ACC112 (cell line): ENCODE data around the gene MRPL19.

Experiments
- H2AFZ ChIP-seq: fragments of 200-600 bp; sonication (generic); one replicate; pipeline ENCODE4 v1.6.0; 2017; ENCODE audit warnings: antibody characterized with exemption, low read length; ENCODE audit not compliant: unreplicated experiment
- H3K27ac ChIP-seq: fragments of 200-600 bp; sonication (generic); 2 replicates; pipeline ENCODE4 v1.5.1; 2014; ENCODE audit warnings: low read depth, mild to moderate bottlenecking, antibody characterized with exemption, low read length, moderate library complexity
- H3K27me3 ChIP-seq: fragments of 200-600 bp; sonication (generic); 2 replicates; pipeline ENCODE4 v1.6.1; 2014; ENCODE audit warnings: mild to moderate bottlenecking, antibody characterized with exemption, low read length, moderate library complexity, mixed read lengths; ENCODE audit not compliant: insufficient read depth
- H3K36me3 ChIP-seq: fragments of 200-600 bp; sonication (generic); 2 replicates; pipeline ENCODE4 v1.6.1; 2016; ENCODE audit warnings: mild to moderate bottlenecking, antibody characterized with exemption, low read length, moderate library complexity, mixed read lengths; ENCODE audit not compliant: insufficient read depth
- H3K4me1 ChIP-seq: fragments of 200-600 bp; sonication (generic); one replicate; pipeline ENCODE4 v1.6.1; 2016; ENCODE audit warnings: low read length, mixed read lengths; ENCODE audit not compliant: insufficient read depth, unreplicated experiment, control insufficient read depth
- H3K4me3 ChIP-seq: fragments of 200-600 bp; sonication (generic); 2 replicates; pipeline ENCODE4 v1.5.1; 2014; ENCODE audit warnings: mild to moderate bottlenecking, low read depth, low read length
- H3K79me2 ChIP-seq: fragments of 200-600 bp; sonication (generic); one replicate; pipeline ENCODE4 v1.6.0; 2016; ENCODE audit warnings: low read length; ENCODE audit not compliant: control insufficient read depth, unreplicated experiment, insufficient read depth

The MRPL19 gene

DNA sequence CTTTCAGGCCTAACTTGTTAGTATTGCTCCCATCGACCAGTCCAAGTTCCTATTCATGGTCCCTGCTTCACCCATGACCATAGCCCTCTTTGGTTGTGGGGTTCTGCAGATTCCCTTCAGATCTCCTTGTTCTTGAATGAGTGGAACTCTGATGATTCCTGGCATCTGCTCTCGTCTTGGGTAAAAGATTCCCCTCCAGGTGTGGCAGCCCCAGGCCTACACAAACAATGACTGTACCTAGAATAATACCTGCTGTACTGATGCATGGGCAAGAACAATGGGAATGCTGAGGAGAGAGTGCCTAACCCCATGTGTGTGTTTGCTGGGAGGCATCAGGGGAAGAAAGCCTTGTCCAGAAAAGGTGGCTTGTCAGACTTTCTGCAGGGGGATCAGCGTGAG lies 39.2 kb upstream of the MRPL19 start:
- no peaks in the 10 kb centered on the region for H3K79me2 ChIP-seq
- H3K36me3 ChIP-seq, result no peaks in the 10 kb centered on the region
- H3K4me1 ChIP-seq, result peaks cover 57% of the 10 kb centered on the region
- no peak overlapping the region for H3K4me3 ChIP-seq
- H2AFZ ChIP-seq, result peak overlapping the region; percentile 2
- peak overlapping the region; percentile 78 for H3K27ac ChIP-seq
- H3K27me3 ChIP-seq, result 0 out of 2 replicates have a peak, but pooled peaks cover 2% of the 10 kb centered on the region

DNA sequence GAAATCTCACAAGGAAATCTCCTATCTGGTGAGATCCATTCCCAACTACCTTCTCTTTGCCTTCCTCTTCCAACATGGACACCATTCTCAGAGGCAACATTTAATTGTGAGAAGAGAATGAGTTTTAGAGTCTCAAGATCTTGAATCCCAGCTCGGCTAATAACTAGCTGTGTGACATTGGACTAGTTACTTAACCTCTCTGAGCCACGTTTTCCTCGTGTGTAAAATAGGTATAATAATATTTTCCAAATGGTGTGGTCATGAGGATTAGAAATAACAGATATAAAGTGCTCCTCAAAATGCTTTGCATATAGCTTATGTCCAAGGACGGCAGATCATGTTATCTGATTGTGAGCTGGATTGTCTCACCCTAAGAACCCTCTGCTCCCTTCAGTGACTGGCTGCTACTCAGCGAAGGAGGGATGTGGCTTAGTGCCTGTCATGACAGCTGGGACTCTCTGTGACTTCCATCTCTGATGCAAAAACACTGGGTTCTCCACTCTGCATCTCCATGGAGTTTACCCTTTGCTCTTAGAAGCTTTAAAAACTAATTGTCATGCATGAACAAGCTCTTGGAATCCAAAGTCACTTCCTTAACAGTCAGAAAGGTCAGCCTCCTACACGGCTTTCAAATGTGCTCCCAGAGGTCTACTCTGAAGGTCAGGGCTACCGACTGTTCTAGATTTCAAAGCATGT lies 38.4 kb upstream of the MRPL19 start:
- Histone ChIP-seq H3K4me3 (no peak overlapping the region), H2AFZ (peak overlapping the region; percentile 51), H3K79me2 (no peaks in the 10 kb centered on the region), H3K27ac (no peak overlapping the region), H3K36me3 (no peaks in the 10 kb centered on the region), H3K4me1 (peaks cover 55% of the 10 kb centered on the region), H3K27me3 (0 out of 2 replicates have a peak, but pooled peaks cover 2% of the 10 kb centered on the region)

DNA sequence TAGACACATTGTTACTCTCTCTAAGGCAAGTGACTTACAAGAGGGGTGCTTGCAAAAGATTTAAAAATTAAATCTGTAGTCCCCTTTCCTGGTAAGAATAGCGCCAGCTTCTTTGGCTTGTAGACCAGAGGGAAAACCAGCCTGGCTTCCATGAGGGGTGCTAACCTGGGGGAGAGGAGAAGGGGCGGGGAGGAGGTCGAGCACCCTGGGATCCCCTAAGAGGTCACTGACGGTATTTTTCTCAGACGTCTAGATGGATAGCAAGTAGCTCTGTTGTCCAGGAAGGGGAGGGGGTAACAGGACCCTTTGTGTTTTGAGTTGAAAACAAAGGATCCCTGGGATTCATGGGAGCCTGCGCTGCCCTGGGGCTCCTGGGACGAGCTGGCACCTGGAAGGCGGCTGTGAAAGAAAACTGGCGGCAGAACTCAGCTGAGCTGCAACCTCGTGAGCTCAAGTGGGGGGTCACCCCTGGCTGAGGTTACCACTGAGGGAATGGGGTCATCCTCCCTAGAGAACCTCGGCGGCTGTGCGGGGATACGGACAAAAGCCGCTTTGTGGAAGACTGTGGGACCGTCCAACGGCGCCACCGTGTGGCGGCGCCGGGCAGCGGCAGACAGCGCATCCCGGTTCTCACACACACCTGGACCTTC lies 37.8 kb upstream of the MRPL19 start:
- Histone ChIP-seq H2AFZ (peak overlapping the region; percentile 51), H3K27ac (no peak overlapping the region), H3K27me3 (0 out of 2 replicates have a peak, but pooled peaks cover 2% of the 10 kb centered on the region), H3K4me1 (peaks cover 48% of the 10 kb centered on the region), H3K4me3 (peak overlapping the region; percentile 47), H3K79me2 (no peaks in the 10 kb centered on the region), H3K36me3 (no peaks in the 10 kb centered on the region)

DNA sequence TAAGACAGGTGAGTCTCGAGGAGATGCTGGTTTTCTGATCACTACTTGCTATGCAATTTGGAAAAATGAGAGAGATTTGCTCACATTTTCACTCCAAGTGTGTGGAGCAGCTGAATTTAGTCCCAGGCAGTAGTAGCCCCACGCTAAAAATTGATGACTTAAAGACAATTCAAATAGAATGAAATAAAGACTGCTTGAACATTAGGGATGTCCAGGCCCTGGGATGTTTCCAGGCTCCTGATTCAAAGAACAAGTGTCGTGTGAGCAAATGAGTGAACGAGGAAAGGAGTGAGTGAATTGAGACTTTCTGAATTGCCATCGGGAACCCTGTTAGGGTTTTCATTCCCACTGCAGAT lies 37.3 kb upstream of the MRPL19 start:
- H3K27me3 ChIP-seq, result 0 out of 2 replicates have a peak, but pooled peaks cover 2% of the 10 kb centered on the region
- H2AFZ ChIP-seq, result no peak overlapping the region
- H3K27ac ChIP-seq, result no peak overlapping the region
- no peak overlapping the region for H3K4me3 ChIP-seq
- peaks cover 43% of the 10 kb centered on the region for H3K4me1 ChIP-seq
- H3K36me3 ChIP-seq, result no peaks in the 10 kb centered on the region
- H3K79me2 ChIP-seq, result no peaks in the 10 kb centered on the region

GRCh38 chr2:75609937-75610508 lies 36.6 kb upstream of the MRPL19 start:
- Histone ChIP-seq H3K4me3 (no peak overlapping the region), H3K36me3 (no peaks in the 10 kb centered on the region), H2AFZ (no peak overlapping the region), H3K27me3 (0 out of 2 replicates have a peak, but pooled peaks cover 2% of the 10 kb centered on the region), H3K27ac (no peak overlapping the region), H3K4me1 (peaks cover 36% of the 10 kb centered on the region), H3K79me2 (no peaks in the 10 kb centered on the region)

- no peak overlapping the region for H3K27ac ChIP-seq
- H2AFZ ChIP-seq, result no peak overlapping the region
- no peak overlapping the region for H3K4me3 ChIP-seq
- no peaks in the 10 kb centered on the region for H3K36me3 ChIP-seq
- no peaks in the 10 kb centered on the region for H3K79me2 ChIP-seq
- peaks cover 29% of the 10 kb centered on the region for H3K4me1 ChIP-seq
- 0 out of 2 replicates have a peak, but pooled peaks cover 2% of the 10 kb centered on the region for H3K27me3 ChIP-seq
These were observed 35.9 kb upstream of the MRPL19 start for GRCh38 chr2:75610671-75611070.

- Histone ChIP-seq H3K4me1 (peaks cover 14% of the 10 kb centered on the region), H3K36me3 (no peaks in the 10 kb centered on the region), H3K27me3 (0 out of 2 replicates have a peak, but pooled peaks cover 2% of the 10 kb centered on the region), H3K27ac (no peak overlapping the region), H3K79me2 (no peaks in the 10 kb centered on the region), H3K4me3 (no peak overlapping the region), H2AFZ (no peak overlapping the region)
These were observed 34.3 kb upstream of the MRPL19 start for GRCh38 chr2:75612108-75612861.

DNA sequence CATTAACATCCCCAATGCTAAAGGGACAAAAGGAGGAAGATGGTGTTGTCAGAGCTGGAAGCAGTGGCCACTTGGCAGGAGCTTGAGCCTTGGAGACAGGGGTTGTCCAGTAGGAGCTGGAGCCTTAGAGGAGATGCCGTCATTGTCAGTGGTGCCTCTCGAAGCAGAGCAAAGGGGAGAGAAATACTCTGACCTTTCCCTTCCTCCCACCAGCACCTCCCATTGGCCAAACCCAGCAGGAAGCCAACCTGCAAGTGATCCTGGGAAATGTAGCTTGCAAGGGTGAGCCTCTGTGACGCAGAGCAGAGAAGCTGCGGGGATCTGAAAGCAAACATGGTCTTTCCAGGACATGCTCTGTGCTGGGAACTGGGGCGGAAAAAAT lies 33.7 kb upstream of the MRPL19 start:
- 0 out of 2 replicates have a peak, but pooled peaks cover 2% of the 10 kb centered on the region for H3K27me3 ChIP-seq
- no peak overlapping the region for H3K4me3 ChIP-seq
- H3K4me1 ChIP-seq, result peaks cover 11% of the 10 kb centered on the region
- H2AFZ ChIP-seq, result no peak overlapping the region
- H3K27ac ChIP-seq, result no peak overlapping the region
- H3K36me3 ChIP-seq, result no peaks in the 10 kb centered on the region
- no peaks in the 10 kb centered on the region for H3K79me2 ChIP-seq

- H3K4me3 ChIP-seq, result no peak overlapping the region
- H3K27ac ChIP-seq, result no peak overlapping the region
- 0 out of 2 replicates have a peak, but pooled peaks cover 2% of the 10 kb centered on the region for H3K27me3 ChIP-seq
- H3K4me1 ChIP-seq, result no peaks in the 10 kb centered on the region
- no peaks in the 10 kb centered on the region for H3K36me3 ChIP-seq
- no peaks in the 10 kb centered on the region for H3K79me2 ChIP-seq
- H2AFZ ChIP-seq, result no peak overlapping the region
These were observed 32.4 kb upstream of the MRPL19 start for GRCh38 chr2:75614162-75614651.

- no peaks in the 10 kb centered on the region for H3K27me3 ChIP-seq
- no peaks in the 10 kb centered on the region for H3K36me3 ChIP-seq
- H3K4me3 ChIP-seq, result no peak overlapping the region
- H3K27ac ChIP-seq, result no peak overlapping the region
- H3K4me1 ChIP-seq, result peaks cover 14% of the 10 kb centered on the region
- H2AFZ ChIP-seq, result no peak overlapping the region
- no peaks in the 10 kb centered on the region for H3K79me2 ChIP-seq
These were observed 30.2 kb upstream of the MRPL19 start for GRCh38 chr2:75616406-75616805.
